ENCODE measurements around the gene SGPP2. TPM values are rescaled to one million over a fixed set of nuclear protein-coding genes. Genes with fewer than 3 reads are reported as not detected.

Gene SGPP2, protein sequence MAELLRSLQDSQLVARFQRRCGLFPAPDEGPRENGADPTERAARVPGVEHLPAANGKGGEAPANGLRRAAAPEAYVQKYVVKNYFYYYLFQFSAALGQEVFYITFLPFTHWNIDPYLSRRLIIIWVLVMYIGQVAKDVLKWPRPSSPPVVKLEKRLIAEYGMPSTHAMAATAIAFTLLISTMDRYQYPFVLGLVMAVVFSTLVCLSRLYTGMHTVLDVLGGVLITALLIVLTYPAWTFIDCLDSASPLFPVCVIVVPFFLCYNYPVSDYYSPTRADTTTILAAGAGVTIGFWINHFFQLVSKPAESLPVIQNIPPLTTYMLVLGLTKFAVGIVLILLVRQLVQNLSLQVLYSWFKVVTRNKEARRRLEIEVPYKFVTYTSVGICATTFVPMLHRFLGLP
- total RNA-seq: under 1 TPM in 1 of 2 donors, not detected in 1; 0.28 TPM

DNA sequence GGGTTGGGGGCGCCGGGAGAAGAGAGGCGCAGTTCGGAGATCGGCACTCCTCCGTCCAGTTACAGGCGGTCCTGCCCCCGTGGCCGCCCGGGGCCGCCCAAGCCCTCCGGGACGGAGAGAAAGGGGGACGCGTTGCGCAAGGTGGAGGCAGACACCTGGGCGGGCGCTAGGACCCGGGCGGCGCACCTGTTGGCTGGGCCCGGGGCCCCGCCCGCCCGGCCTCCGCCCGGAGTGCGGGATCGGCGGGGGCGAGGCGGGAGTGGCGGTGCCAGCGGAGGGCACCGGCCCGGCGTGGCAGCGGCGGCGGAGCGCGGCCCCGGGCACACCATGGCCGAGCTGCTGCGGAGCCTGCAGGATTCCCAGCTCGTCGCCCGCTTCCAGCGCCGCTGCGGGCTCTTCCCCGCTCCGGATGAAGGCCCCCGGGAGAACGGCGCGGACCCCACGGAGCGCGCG, at the start of gene SGPP2:
SGPP2 (plus strand) TSS at position 268 of the 453 bp plus-strand sequence; CDS start at position 328, 60 bp downstream.
- no peaks in the 10 kb centered on the region for H3K27me3 ChIP-seq (replicated peaks; ENCODE audit: insufficient read depth)
- no peak for DNase-seq (ENCODE audit: low spot score)
- peak within 1 kb of the TSS; percentile 63 for H3K4me3 ChIP-seq
- TF ChIP-seq, protein P1, sequence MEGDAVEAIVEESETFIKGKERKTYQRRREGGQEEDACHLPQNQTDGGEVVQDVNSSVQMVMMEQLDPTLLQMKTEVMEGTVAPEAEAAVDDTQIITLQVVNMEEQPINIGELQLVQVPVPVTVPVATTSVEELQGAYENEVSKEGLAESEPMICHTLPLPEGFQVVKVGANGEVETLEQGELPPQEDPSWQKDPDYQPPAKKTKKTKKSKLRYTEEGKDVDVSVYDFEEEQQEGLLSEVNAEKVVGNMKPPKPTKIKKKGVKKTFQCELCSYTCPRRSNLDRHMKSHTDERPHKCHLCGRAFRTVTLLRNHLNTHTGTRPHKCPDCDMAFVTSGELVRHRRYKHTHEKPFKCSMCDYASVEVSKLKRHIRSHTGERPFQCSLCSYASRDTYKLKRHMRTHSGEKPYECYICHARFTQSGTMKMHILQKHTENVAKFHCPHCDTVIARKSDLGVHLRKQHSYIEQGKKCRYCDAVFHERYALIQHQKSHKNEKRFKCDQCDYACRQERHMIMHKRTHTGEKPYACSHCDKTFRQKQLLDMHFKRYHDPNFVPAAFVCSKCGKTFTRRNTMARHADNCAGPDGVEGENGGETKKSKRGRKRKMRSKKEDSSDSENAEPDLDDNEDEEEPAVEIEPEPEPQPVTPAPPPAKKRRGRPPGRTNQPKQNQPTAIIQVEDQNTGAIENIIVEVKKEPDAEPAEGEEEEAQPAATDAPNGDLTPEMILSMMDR (IDR thresholded peaks at IDR 0.05): no peak
- H3K9me3 ChIP-seq: no peaks in the 10 kb centered on the region
- H3K36me3 ChIP-seq: no peaks in the 10 kb centered on the region
- no peak for ATAC-seq (ENCODE audit: insufficient number of reproducible peaks, low FRiP score, low read depth)
- peaks cover 0 to 6% of the 10 kb centered on the region in 2 donors for H3K4me1 ChIP-seq (ENCODE audit: control insufficient read depth in 1 of 2, low read depth in 2 of 2)
- no peak within 1 kb of the TSS for H3K27ac ChIP-seq

DNA sequence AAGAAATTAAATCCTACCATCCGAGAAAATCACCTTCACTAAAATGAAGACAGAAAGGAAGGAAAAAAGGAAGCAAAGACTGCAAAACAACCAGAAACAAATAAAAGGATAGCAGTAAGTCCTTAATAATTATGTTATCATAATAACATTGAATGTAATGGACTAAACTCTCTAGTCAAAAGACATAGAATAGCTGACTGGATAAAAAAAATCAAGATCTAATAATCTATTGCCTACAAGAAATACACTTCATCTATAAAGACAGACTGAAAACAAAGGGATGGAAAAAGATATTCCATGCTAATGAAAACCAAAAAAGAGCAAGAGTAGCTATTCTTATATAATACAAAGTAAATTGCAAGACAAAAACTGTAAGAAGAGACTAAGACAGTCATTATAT, 48.5 kb upstream of the SGPP2 start:
- H3K27ac ChIP-seq: no peak overlapping the region
- ATAC-seq (ENCODE audit: insufficient number of reproducible peaks, low FRiP score, low read depth): no peak
- H3K4me1 ChIP-seq (ENCODE audit: control insufficient read depth in 1 of 2, low read depth in 2 of 2): no peaks in the 10 kb centered on the region
- DNase-seq (ENCODE audit: low spot score): no peak
- H3K36me3 ChIP-seq: no peaks in the 10 kb centered on the region
- H3K9me3 ChIP-seq: no peaks in the 10 kb centered on the region
- H3K4me3 ChIP-seq: no peak overlapping the region
- TF ChIP-seq, protein P1 (IDR thresholded peaks at IDR 0.05): no peak
- no peaks in the 10 kb centered on the region for H3K27me3 ChIP-seq (replicated peaks; ENCODE audit: insufficient read depth)

DNA sequence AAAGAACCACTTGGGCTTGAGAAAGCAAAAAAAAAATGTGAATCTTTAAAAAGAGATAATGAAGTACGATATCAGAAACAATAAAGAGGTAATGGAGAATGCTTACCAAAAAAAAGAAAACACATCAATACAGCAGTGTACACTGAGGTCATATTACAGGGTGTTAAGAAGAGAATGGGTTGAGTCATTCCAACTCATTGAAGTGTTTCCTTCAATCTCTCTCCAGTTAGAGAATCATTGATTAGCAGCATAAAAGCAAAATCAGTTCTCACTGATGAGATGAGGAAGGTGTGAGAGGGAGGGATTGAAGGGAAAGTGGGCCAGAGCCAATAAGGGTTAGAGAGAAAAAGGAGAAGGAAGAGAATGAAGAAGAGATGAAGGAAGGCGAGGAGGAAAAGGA, 43.9 kb upstream of the SGPP2 start:
- no peaks in the 10 kb centered on the region for H3K36me3 ChIP-seq
- no peak overlapping the region for H3K4me3 ChIP-seq
- no peak for DNase-seq (ENCODE audit: low spot score)
- no peaks in the 10 kb centered on the region for H3K4me1 ChIP-seq (ENCODE audit: control insufficient read depth in 1 of 2, low read depth in 2 of 2)
- H3K27me3 ChIP-seq (replicated peaks; ENCODE audit: insufficient read depth): no peaks in the 10 kb centered on the region
- no peak for ATAC-seq (ENCODE audit: insufficient number of reproducible peaks, low FRiP score, low read depth)
- H3K9me3 ChIP-seq: no peaks in the 10 kb centered on the region
- H3K27ac ChIP-seq: no peak overlapping the region
- TF ChIP-seq, protein P1 (IDR thresholded peaks at IDR 0.05): no peak

DNA sequence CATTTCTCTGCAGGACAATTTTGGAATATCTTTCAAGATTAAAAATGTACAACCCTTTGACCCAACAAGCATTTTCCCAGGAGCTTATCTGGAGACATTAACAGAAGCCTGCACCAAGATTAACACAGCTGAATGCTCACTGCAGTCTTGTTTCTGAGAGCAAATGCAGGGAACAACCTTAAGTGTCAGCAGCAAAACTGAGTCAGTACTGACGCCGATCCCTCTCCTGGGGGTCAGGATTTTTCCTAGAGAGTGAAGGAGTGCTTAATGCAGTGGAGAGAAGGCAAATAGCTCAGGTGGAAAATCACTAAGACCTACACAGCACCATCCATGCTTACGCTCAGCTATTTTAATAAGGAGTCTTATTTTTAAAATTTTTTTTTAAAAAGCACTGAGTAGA, 42.8 kb upstream of the SGPP2 start:
- Histone ChIP-seq H3K27ac (no peak overlapping the region), H3K27me3 (replicated peaks; ENCODE audit: insufficient read depth) (no peaks in the 10 kb centered on the region), H3K4me1 (ENCODE audit: control insufficient read depth in 1 of 2, low read depth in 2 of 2) (no peaks in the 10 kb centered on the region), H3K4me3 (no peak overlapping the region), H3K9me3 (no peaks in the 10 kb centered on the region), H3K36me3 (no peaks in the 10 kb centered on the region)
- ATAC-seq (ENCODE audit: insufficient number of reproducible peaks, low FRiP score, low read depth) (no peak), DNase-seq (ENCODE audit: low spot score) (no peak)
- TF ChIP-seq, protein P1 (IDR thresholded peaks at IDR 0.05): no peak

DNA sequence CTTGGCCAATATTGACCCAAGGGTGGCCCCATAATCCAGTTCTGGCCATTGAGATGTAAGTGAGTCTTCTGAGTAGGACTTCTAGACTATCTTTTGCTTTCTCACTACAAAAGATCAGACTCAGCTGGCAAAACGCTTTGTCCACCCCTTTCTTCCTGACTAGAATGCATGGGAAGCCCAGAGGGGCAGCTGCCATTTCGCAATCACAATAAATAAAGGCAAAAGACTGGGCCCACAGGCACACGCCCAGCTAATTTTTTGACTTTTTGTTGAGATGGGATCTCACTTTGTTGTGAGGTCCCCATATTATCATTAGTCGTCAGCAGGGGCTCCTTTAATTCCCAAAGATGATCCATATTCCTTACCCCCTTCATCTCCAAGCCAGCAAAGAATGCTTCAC, 41.1 kb upstream of the SGPP2 start:
- ATAC-seq (ENCODE audit: insufficient number of reproducible peaks, low FRiP score, low read depth) (no peak), DNase-seq (ENCODE audit: low spot score) (no peak)
- Histone ChIP-seq H3K36me3 (no peaks in the 10 kb centered on the region), H3K27ac (no peak overlapping the region), H3K4me1 (ENCODE audit: control insufficient read depth in 1 of 2, low read depth in 2 of 2) (no peaks in the 10 kb centered on the region), H3K27me3 (replicated peaks; ENCODE audit: insufficient read depth) (no peaks in the 10 kb centered on the region), H3K4me3 (no peak overlapping the region), H3K9me3 (no peaks in the 10 kb centered on the region)
- TF ChIP-seq, protein P1 (IDR thresholded peaks at IDR 0.05): no peak
